MCF 10A (cell line): ENCODE data around the gene CYB561A3. TPM values are rescaled to one million over a fixed set of nuclear protein-coding genes. Genes with fewer than 3 reads are reported as not detected.
A peak's percentile ranks its signal among the peaks of the same experiment; 100 is the strongest.

Experiments
- BruUV-seq: library from RNA; stranded (reverse); fragments of 400-500 nt; replicated peaks from 2 replicates; lab custom pipeline; 2021; lab: Mats Ljungman, UMichigan
- CTCF ChIA-PET: fragments of 300-600 bp; sonication (Branson Sonifier 250); formaldehyde crosslinking; extraction: SDS; loops from one replicate; lab custom pipeline; 2021; ENCODE audit warnings: antibody characterized with exemption, inconsistent platforms; lab: Yijun Ruan, JAX
- POLR2A ChIA-PET: fragments of 300-600, 350-650 bp; sonication (Branson Sonifier 250); formaldehyde crosslinking; extraction: SDS; loops from one replicate; lab custom pipeline; 2020; ENCODE audit warnings: antibody characterized with exemption, inconsistent platforms; lab: Yijun Ruan, JAX
- DNase-seq: peaks from one replicate; pipeline ENCODE4 v3.0.0-alpha.2; 2018; ENCODE audit not compliant: unreplicated experiment
- H3K27ac Mint-ChIP-seq: one replicate; pipeline ENCODE4 v1.8.0; 2022; ENCODE audit warnings: mild to moderate bottlenecking, low read depth, mixed read lengths; ENCODE audit not compliant: unreplicated experiment
- H3K27me3 Mint-ChIP-seq: one replicate; pipeline ENCODE4 v1.8.0; 2022; ENCODE audit warnings: mixed read lengths; ENCODE audit not compliant: insufficient read depth, unreplicated experiment
- H3K36me3 Mint-ChIP-seq: one replicate; pipeline ENCODE4 v1.8.0; 2022; ENCODE audit warnings: mild to moderate bottlenecking, moderate library complexity, mixed read lengths; ENCODE audit not compliant: insufficient read depth, unreplicated experiment
- H3K4me1 Mint-ChIP-seq: one replicate; pipeline ENCODE4 v1.8.0; 2022; ENCODE audit warnings: mixed read lengths; ENCODE audit not compliant: insufficient read depth, unreplicated experiment
- H3K4me3 Mint-ChIP-seq: one replicate; pipeline ENCODE4 v1.8.0; 2022; ENCODE audit warnings: mild to moderate bottlenecking, moderate library complexity, mixed read lengths; ENCODE audit not compliant: unreplicated experiment
- H3K9me3 Mint-ChIP-seq: one replicate; pipeline ENCODE4 v1.8.0; 2022; ENCODE audit warnings: mixed read lengths; ENCODE audit not compliant: unreplicated experiment
- intact Hi-C: fragments of 100-400 bp; cut with micrococcal nuclease; formaldehyde crosslinking; loops from 2 replicates; pipeline ENCODE4 v1.14.1; 2022
- total RNA-seq: library from RNA; stranded (reverse); gene quantifications from 2 replicates; pipeline ENCODE4 v1.2.3, GENCODE V29; 2022
- TF ChIP-seq, protein P1 (sequence below): fragments of 200-600 bp; IDR thresholded peaks from one replicate; pipeline ENCODE4 v1.8.0; 2022; ENCODE audit warnings: antibody characterized with exemption, mild to moderate bottlenecking; ENCODE audit not compliant: unreplicated experiment

CYB561A3 gene
- total RNA-seq, 1 experiment from 2014 or later = 28.4 TPM

- intact Hi-C loops = no loop called here
- BruUV-seq = no TSS peak
- TF ChIP-seq, protein P1, sequence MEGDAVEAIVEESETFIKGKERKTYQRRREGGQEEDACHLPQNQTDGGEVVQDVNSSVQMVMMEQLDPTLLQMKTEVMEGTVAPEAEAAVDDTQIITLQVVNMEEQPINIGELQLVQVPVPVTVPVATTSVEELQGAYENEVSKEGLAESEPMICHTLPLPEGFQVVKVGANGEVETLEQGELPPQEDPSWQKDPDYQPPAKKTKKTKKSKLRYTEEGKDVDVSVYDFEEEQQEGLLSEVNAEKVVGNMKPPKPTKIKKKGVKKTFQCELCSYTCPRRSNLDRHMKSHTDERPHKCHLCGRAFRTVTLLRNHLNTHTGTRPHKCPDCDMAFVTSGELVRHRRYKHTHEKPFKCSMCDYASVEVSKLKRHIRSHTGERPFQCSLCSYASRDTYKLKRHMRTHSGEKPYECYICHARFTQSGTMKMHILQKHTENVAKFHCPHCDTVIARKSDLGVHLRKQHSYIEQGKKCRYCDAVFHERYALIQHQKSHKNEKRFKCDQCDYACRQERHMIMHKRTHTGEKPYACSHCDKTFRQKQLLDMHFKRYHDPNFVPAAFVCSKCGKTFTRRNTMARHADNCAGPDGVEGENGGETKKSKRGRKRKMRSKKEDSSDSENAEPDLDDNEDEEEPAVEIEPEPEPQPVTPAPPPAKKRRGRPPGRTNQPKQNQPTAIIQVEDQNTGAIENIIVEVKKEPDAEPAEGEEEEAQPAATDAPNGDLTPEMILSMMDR = no peak
- peaks cover 57% of the 10 kb centered on the region for H3K36me3 Mint-ChIP-seq
- ChIA-PET POLR2A (interaction anchor here (0.6 to 13.7 kb wide), 13 partner anchors 9 to 74 kb away, joined by 3 to 429 read pairs (median 9); partner anchors contain the start of genes CPSF7, CYB561A3, DDB1 and SDHAF2), CTCF (interaction anchor here (7.3 to 22.4 kb wide), 2 partner anchors 13 to 34 kb away, joined by 80 to 294 read pairs; no protein-coding TSS in a partner anchor)
- no peaks in the 10 kb centered on the region for H3K9me3 Mint-ChIP-seq
- H3K27ac Mint-ChIP-seq = peak overlapping the region; percentile 99
- H3K4me3 Mint-ChIP-seq = peak overlapping the region; percentile 41
- H3K27me3 Mint-ChIP-seq = no peaks in the 10 kb centered on the region
- H3K4me1 Mint-ChIP-seq = peaks cover 22% of the 10 kb centered on the region
- no peak for DNase-seq
These were observed 8.8 kb upstream of the CYB561A3 start for GRCh38 chr11:61370349-61371005.

- Mint-ChIP-seq H3K4me3 (peak overlapping the region; percentile 41), H3K9me3 (no peaks in the 10 kb centered on the region), H3K27me3 (no peaks in the 10 kb centered on the region), H3K4me1 (peaks cover 22% of the 10 kb centered on the region), H3K36me3 (peaks cover 66% of the 10 kb centered on the region), H3K27ac (peak overlapping the region; percentile 99)
- TF ChIP-seq, protein P1 = no peak
- ChIA-PET CTCF (interaction anchor here (0.6 to 22.4 kb wide), 8 partner anchors 9 to 691 kb away, joined by 3 to 294 read pairs (median 4); no protein-coding TSS in a partner anchor), POLR2A (interaction anchor here (0.5 to 13.7 kb wide), 19 partner anchors 8 to 1338 kb away, joined by 3 to 429 read pairs (median 6); partner anchors contain the start of genes CPSF7, CYB561A3, DDB1 and GNG3)
- BruUV-seq = no TSS peak
- peak; percentile 96 for DNase-seq
- intact Hi-C loops = no loop called here
These were observed 8.0 kb upstream of the CYB561A3 start for GRCh38 chr11:61369372-61370348.

DNA sequence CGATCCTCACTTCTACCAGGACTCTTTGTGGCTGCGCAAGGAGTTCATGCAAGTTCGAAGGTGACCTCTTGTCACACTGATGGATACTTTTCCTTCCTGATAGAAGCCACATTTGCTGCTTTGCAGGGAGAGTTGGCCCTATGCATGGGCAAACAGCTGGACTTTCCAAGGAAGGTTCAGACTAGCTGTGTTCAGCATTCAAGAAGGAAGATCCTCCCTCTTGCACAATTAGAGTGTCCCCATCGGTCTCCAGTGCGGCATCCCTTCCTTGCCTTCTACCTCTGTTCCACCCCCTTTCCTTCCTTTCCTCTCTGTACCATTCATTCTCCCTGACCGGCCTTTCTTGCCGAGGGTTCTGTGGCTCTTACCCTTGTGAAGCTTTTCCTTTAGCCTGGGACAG is 7.0 kb upstream of the CYB561A3 start:
- ChIA-PET POLR2A (interaction anchor here (1.1 to 13.7 kb wide), 10 partner anchors 7 to 62 kb away, joined by 3 to 429 read pairs (median 11); partner anchors contain the start of genes CPSF7, CYB561A3, DDB1 and SDHAF2), CTCF (interaction anchor here (0.9 to 22.4 kb wide), 5 partner anchors 8 to 115 kb away, joined by 3 to 294 read pairs (median 5); partner anchors contain the start of gene TMEM216)
- TF ChIP-seq, protein P1 = no peak
- H3K27ac Mint-ChIP-seq = peak overlapping the region; percentile 99
- no peak for DNase-seq
- H3K27me3 Mint-ChIP-seq = no peaks in the 10 kb centered on the region
- H3K36me3 Mint-ChIP-seq = peaks cover 76% of the 10 kb centered on the region
- no TSS peak for BruUV-seq
- no peak overlapping the region for H3K4me3 Mint-ChIP-seq
- no peaks in the 10 kb centered on the region for H3K9me3 Mint-ChIP-seq
- intact Hi-C loops = no loop called here
- H3K4me1 Mint-ChIP-seq = peaks cover 26% of the 10 kb centered on the region
